GM12865 (cell line): ENCODE results near the gene TRHDE.

Experiments
- DNase-seq: peaks from one replicate; pipeline ENCODE4 v3.0.0; 2010; ENCODE audit warnings: low read depth
- H3K4me3 ChIP-seq: 2 replicates; pipeline ENCODE4 v1.5.1; 2011; ENCODE audit warnings: mild to moderate bottlenecking, low read depth, low read length, control low read depth
- TF ChIP-seq, protein P1 (sequence below): IDR thresholded peaks from 2 replicates; pipeline ENCODE4 v1.5.1; 2011; ENCODE audit warnings: low read length, control low read depth, low read depth, inconsistent platforms; ENCODE audit not compliant: insufficient read depth; ENCODE audit errors: missing control alignments

The TRHDE gene

DNA sequence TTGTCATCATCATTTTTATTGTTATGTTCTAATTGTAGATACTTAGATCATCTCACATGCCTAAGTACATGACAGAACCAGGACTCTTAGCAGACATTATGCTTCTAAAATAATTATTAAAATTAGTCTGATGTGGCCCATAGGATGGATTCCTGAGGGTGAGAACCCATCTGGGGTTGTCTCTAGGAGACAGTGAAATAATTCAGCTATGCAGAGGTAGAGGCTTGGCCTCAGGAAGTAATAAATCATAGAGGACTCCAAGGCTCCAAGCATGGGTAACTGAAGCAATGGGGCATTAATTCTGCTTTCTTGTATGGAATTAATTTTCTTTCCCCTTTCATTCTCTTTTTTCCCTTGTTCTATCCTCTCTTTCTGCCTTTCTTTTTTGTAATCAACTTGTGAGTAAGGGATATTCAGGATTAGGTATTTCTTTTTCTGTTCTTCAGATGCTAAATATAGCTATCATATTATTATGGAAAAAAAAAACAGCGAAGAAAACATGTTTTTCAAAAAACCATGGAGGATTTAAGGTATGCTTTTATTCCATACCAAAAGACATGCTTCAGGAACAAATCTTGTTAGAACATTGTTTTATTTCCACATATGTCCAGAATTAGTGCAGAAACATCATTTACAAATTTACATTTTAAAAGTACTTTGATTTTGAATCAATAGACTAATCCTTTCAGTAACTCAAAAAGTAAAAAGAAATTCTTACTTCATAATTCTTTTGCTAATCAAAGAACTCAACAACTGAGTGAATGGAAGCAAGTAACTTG lies 263.2 kb downstream of the TRHDE start:
- TF ChIP-seq, protein P1, sequence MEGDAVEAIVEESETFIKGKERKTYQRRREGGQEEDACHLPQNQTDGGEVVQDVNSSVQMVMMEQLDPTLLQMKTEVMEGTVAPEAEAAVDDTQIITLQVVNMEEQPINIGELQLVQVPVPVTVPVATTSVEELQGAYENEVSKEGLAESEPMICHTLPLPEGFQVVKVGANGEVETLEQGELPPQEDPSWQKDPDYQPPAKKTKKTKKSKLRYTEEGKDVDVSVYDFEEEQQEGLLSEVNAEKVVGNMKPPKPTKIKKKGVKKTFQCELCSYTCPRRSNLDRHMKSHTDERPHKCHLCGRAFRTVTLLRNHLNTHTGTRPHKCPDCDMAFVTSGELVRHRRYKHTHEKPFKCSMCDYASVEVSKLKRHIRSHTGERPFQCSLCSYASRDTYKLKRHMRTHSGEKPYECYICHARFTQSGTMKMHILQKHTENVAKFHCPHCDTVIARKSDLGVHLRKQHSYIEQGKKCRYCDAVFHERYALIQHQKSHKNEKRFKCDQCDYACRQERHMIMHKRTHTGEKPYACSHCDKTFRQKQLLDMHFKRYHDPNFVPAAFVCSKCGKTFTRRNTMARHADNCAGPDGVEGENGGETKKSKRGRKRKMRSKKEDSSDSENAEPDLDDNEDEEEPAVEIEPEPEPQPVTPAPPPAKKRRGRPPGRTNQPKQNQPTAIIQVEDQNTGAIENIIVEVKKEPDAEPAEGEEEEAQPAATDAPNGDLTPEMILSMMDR, result no peak

DNA sequence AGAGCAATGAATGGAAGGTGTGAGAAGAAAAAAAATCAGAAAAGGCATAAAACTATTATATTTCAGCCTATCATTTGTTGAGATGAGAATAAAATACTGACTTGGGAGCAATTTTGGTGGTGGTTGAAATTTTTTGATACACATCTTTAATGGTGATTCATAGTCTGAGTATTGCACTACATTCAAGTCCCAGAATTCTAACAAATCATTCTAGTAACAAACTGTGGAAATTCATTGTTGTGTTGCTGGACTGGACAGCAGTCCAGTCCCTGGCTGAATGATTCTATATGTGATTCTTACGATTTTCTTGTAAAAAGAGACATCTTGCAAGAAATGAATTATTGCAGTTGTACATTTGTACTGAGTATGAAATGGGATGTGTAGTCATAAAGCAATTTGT lies 268.6 kb downstream of the TRHDE start:
- DNase-seq, result no peak
- TF ChIP-seq, protein P1, result no peak
- H3K4me3 ChIP-seq, result no peak overlapping the region

More for the DNA sequence above, 263.2 kb downstream of the TRHDE start:
- no peak overlapping the region for H3K4me3 ChIP-seq
- no peak for DNase-seq

DNA sequence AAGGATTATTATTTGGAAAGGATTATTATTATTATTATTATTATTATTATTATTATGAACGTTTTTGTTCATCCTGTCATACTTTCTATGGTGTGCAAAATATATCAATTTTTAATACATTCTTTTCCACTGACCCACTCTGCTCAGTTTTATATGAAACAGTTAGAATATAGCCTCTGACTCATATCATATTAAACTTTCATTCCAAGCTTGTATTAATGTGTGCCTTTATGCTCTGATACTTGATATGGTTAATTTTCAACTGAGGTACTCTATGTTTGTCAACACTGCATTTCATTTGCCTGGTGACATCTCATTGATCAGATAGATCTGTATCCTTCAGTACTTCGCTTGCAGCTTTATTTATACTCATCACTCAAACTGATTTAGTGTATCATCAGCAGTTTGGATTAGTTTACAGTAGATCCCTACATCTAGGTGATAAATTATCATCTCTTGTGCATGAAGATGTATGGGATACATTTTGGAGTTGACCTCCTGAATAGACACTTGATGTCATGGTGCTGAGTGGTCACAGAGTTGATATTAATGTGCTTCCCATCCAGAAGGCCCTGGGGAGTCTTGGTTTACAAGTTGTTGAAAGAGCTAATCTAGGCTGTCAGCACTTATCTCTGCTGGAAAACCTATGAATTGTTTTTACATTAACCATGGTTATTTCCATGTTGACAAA lies 271.8 kb downstream of the TRHDE start:
- no peak overlapping the region for H3K4me3 ChIP-seq
- no peak for DNase-seq
- TF ChIP-seq, protein P1, result no peak

DNA sequence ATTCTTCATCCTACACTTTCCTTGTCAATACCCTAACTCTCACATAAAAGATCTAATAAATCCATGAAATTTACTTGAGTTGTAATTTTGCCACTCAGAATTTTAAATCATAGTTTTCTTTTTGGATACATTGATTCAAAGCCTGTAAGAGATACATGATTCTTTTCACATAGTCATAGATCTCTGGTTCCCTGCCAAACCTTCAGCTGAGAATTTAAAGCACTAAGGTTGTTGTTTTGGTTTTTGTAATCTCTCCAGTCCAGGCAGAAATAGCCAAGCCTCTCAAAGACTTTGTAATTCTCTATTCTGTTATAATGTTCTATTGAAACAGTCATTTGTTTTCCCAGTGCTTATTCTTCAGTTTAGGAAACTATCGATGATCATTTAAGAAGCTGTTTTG lies 273.9 kb downstream of the TRHDE start:
- no peak for DNase-seq
- no peak overlapping the region for H3K4me3 ChIP-seq
- TF ChIP-seq, protein P1, result no peak

DNA sequence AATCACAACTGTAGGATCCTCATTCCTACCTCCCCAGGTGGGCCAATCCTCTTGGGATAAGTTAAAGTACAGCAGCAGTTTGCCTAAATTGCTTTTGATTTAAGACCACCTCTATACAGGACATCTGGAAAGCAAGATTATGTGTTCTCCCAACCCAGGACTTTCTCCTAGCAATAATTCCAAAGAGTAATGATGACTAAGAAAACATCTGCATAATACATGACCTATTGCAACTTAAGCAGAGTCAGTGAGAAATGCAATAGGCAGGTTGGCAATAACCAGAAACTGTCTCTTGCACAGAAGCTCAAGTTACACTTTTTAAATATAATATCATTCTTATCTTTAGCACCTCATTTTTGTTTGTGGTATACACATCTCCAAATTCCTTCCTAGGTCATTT lies 275.4 kb downstream of the TRHDE start:
- H3K4me3 ChIP-seq, result no peak overlapping the region
- TF ChIP-seq, protein P1, result no peak
- no peak for DNase-seq

DNA sequence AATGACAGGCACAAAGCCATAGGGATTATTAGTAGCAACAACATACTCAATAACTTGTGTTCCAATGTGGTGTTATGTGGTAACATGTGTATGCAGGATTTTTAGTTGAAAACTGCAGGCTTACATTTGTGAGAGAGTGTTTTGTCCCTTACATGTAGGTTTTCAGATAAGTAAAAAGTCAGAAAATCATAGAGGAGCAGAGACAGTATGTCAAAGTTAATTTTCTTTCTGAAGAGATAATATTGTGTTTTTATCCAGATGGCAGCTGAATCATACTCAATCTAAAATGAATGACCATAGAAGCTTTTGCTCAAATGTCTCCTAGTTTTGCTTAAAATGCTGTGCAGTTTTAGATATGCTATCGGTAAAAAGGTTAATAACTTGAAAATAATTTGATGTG lies 277.0 kb downstream of the TRHDE start:
- TF ChIP-seq, protein P1, result no peak
- H3K4me3 ChIP-seq, result no peak overlapping the region
- DNase-seq, result no peak
